GM08714 (cell line): ENCODE results near the gene PDE4B.
"Not testable (repeated sequence)": the region's sequence is repeated elsewhere in the genome, so short reads cannot be mapped to it uniquely, and the experiment has no call there.

Experiments used
- H3K4me3 ChIP-seq: fragments of 200-500 bp; sonication (Bioruptor generic); 2 replicates; pipeline ENCODE4 v1.5.1; 2014; ENCODE audit warnings: mild to moderate bottlenecking, low read length, inconsistent platforms
- ZNF274 ChIP-seq: IDR thresholded peaks from 2 replicates; pipeline ENCODE4 v1.6.1; 2012; ENCODE audit warnings: mild to moderate bottlenecking, low read depth, low read length

The PDE4B gene

GRCh38 chr1:65830306-65830705 is 37.6 kb downstream of the PDE4B start:
- no peak overlapping the region for H3K4me3 ChIP-seq
- TF ChIP-seq ZNF274 = no peak

GRCh38 chr1:65832296-65832695 is 39.6 kb downstream of the PDE4B start:
- H3K4me3 ChIP-seq = no peak overlapping the region
- no peak for TF ChIP-seq ZNF274

GRCh38 chr1:65836686-65837085 is 44.0 kb downstream of the PDE4B start:
- no peak for TF ChIP-seq ZNF274
- H3K4me3 ChIP-seq = no peak overlapping the region

- H3K4me3 ChIP-seq = no peak overlapping the region
- TF ChIP-seq ZNF274 = no peak
These were observed 48.0 kb downstream of the PDE4B start for GRCh38 chr1:65840683-65841082.

GRCh38 chr1:65844296-65844695 is 51.6 kb downstream of the PDE4B start:
- H3K4me3 ChIP-seq = no peak overlapping the region
- TF ChIP-seq ZNF274 = no peak

GRCh38 chr1:65844821-65845534 is 52.3 kb downstream of the PDE4B start:
- TF ChIP-seq ZNF274 = no peak
- no peak overlapping the region for H3K4me3 ChIP-seq

- no peak for TF ChIP-seq ZNF274
- no peak overlapping the region for H3K4me3 ChIP-seq
These were observed 52.9 kb downstream of the PDE4B start for GRCh38 chr1:65845535-65846060.

- H3K4me3 ChIP-seq = no peak overlapping the region
- TF ChIP-seq ZNF274 = no peak
These were observed 54.2 kb downstream of the PDE4B start for GRCh38 chr1:65846866-65847265.

GRCh38 chr1:65850281-65850680 is 57.6 kb downstream of the PDE4B start:
- no peak overlapping the region for H3K4me3 ChIP-seq
- TF ChIP-seq ZNF274 = no peak

- not testable (repeated sequence) for H3K4me3 ChIP-seq
These were observed 63.9 kb downstream of the PDE4B start for GRCh38 chr1:65856591-65856990.

GRCh38 chr1:65866439-65866838 is 73.7 kb downstream of the PDE4B start:
- H3K4me3 ChIP-seq = no peak overlapping the region
- TF ChIP-seq ZNF274 = no peak

- TF ChIP-seq ZNF274 = no peak
- H3K4me3 ChIP-seq = no peak overlapping the region
These were observed 79.6 kb downstream of the PDE4B start for GRCh38 chr1:65872301-65872700.

GRCh38 chr1:65878342-65878741 is 85.6 kb downstream of the PDE4B start:
- not testable (repeated sequence) for H3K4me3 ChIP-seq

GRCh38 chr1:65880611-65881010 is 87.9 kb downstream of the PDE4B start:
- no peak overlapping the region for H3K4me3 ChIP-seq
- TF ChIP-seq ZNF274 = no peak

GRCh38 chr1:65881067-65881594 is 88.4 kb downstream of the PDE4B start:
- TF ChIP-seq ZNF274 = no peak
- no peak overlapping the region for H3K4me3 ChIP-seq

GRCh38 chr1:65882076-65882475 is 89.4 kb downstream of the PDE4B start:
- no peak overlapping the region for H3K4me3 ChIP-seq
- TF ChIP-seq ZNF274 = no peak
